Renal cortical epithelial cell (primary cell): ENCODE measurements around the gene SCAMP4. TPM values are rescaled to one million over a fixed set of nuclear protein-coding genes. Genes with fewer than 3 reads are reported as not detected.

Experiments
- DNase-seq: peaks from one replicate; pipeline ENCODE4 v3.0.0-alpha.2; 2011; ENCODE audit warnings: low read depth
- total RNA-seq: library from RNA; depleted of rRNA; stranded (reverse); fragments of >200 nt; gene quantifications from 2 replicates; pipeline ENCODE4 v1.2.3, GENCODE V29; 2014

Gene SCAMP4
- total RNA-seq, 1 donor from 2014 or later, result 135 TPM

DNA sequence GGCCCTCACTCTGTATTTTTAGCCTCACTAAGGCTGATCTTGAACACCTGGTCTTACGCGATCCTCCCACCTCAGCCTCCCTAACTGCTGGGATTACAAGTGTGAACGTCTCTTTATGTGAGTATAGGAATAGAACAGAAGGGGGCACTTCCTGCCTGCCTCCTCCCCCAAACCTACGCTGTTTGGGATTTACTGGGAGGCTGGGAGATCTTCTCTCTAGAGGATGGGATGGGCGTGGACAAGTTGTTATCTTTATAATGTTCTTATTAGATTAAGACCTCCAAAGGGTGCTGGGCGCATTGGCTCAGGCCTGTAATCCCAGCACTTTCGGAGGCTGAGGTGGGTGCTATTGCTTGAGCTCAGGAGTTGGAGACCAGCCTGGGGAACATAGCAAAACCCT, 32.9 kb downstream of the SCAMP4 start:
- no peak for DNase-seq

DNA sequence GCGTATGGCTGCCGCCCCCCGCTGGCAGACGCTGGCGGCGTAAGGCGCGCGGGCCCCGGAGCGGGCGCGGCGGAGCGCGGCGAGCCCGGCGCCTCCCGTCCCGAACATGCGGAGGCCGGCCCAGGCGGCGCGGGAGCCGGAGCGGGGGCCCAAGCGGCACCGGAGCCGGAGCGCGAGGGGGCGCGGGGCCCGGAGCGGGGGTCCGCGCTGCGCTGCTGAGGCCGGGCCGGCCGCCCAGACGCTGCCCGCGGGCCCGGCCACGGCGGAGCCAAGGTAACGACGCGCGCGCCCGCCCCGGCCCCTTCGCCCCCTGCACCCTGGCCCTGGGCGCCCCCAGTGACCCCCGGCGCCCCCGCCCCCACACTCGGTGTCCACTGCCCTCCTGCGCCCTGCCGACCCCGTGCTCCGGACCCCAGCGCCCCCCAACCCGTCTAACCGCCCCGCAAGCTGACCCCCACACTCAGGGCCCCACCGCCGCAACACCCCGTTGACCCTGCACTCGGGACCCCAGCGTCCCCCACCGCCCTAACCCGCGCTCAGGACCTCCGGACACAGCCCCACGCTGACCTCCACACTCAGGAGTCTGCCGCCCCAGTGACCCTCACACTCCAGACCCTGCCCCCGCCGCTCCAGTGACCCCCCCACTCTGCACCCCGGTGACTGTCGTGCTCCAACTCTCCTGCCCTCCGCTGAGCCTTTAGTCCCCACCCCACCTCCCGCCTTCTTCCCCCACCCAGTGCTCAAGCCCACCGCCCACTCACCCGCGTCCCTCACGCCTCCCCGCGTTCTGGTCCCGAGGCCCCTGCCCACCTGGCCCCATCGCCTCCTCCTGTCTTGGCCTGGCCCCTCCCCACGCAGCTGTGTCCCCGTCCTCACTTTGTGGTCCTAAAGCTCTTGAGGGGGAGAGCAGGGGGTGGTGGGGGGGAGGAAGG, 36.2 kb downstream of the SCAMP4 start, which contains the start of gene CSNK1G2:
TSS of gene CSNK1G2 (plus strand) at position 27 of the 932 bp plus-strand sequence. CDS start 28,601 bp downstream, outside the sequence.
- no peak for DNase-seq

DNA sequence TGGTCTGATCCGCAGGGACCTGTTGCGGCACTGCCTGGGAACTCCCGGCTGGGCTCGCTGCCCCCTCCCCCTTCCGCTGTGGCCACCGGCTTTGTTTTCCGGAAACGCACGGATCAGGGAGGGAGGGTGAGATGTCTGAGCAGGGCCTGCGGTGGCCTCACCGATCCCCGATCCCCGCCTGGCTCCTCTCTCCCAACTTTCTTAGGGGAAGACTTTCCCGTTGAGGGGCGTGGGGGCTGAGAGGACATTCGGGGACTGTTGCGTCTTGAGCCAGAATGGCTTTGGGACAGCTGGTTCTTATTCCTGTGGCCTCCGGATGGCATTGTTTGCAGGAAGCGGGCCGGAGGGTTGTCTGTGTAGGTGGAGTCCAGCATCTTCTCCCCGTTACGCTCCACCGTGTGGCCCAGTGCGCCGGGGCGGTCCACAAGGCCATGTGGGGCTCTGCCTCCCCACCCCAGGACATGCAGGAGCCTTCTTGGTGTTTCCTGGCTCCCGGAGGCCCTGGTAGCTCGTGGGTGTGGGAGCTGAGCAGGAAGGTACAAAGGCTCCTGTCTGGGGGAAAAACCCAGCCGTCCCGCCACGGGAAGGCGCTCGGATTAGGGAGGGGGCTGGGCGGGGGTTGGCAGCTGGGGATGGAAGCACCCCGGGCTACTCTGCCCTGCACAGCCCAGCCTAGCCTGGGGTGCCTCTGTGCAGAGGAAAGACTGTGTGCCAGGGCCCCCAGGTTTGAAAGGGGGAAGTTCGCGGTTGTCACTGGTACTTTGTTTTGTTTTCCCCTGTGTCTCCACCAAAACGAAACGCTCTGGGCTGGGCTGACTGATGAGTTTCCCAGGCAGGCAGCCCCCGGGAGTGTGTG, 37.1 kb downstream of the SCAMP4 start:
- peak; percentile 47 for DNase-seq

DNA sequence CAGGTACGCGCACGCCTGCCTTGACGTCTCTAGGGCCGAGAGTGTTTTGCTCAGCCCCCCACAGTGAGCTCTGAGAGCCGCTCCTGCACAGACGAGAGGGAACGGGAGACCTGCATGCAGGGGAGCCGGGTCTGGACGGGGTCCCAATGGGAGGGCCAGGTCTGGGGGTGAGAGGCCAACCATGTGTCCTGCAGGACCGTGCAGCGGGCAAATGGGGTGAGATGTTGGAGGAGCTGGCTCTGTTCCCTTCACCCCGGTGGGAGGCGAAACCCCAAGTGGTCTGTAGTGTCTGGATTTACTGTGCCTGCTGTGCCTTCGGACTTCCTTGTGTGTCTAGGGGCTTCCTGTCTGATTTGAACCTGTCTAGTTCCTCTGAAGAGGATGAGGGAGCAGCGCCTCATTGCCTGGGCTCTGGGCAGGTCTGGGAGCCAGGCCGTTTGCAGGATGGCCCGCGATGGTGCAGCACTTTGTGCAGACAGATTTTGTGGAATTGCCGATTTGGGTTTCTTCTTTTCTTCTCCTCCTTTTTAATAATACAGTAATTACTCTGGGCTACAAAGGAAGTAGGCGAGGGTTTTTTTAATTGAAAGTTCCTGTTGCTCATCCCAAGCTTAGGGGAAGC, 37.8 kb downstream of the SCAMP4 start:
- DNase-seq, result no peak

DNA sequence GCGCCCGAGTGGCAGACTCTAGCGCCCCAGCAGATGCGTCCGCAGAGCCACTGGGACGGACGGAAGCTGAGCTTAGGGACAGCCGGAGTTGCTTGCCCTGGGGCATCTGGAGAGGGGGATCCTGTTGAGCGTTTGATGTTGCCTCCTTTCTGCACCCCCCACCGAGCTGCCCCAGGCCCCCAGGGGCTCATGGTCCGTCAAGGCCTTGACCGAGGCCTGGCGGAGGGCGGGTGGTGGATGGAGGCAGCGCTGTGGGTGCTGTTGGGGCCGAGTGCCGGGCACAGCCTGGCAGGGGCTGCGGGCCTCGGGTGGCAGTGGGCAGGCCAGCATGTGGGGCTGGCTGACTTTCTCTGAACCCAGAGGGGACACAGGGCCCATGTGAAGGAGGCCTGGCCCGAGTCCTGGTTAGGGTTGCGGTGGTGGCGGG, 38.5 kb downstream of the SCAMP4 start:
- no peak for DNase-seq

DNA sequence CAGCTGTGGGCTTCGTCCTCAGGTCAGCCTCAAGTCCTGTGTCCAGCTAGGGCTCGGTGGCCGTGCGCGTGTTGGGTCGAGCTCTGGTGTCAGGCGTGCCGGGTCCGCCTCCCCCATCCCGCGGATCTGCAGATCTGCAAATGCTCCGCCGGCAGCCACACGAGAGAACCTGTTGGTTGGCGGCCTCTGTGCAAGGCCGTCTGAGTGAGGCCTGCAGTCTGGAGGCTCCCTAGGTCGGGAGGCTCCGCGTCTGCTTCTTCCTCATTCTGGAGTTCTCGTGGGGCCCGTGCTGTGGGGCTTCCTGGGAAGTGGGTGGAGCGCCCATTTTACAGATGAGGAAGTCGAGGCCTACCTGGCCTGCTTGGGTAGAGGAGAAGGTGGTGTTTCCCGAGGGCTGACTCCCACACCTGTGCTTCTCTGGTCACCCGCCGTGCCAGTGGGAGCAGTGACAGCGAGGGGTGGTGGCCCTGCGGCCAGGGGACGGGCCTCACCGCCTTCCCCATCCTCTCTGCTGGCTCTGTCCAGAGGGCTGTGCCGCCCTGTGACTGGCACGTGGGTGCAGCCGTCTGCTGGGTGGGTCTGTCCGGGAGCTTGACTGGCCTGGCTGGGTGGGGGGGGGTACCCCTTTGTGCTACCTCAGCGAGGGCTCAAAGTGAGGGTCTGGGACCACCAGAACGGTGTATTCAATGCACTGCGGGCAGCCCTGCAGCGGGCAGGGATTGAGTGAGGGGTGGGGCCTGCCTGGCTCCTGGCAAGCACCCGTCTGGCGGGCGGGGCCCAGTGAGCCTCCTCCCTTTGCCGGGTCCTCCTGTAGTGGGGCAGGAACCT, 39.1 kb downstream of the SCAMP4 start:
- no peak for DNase-seq

DNA sequence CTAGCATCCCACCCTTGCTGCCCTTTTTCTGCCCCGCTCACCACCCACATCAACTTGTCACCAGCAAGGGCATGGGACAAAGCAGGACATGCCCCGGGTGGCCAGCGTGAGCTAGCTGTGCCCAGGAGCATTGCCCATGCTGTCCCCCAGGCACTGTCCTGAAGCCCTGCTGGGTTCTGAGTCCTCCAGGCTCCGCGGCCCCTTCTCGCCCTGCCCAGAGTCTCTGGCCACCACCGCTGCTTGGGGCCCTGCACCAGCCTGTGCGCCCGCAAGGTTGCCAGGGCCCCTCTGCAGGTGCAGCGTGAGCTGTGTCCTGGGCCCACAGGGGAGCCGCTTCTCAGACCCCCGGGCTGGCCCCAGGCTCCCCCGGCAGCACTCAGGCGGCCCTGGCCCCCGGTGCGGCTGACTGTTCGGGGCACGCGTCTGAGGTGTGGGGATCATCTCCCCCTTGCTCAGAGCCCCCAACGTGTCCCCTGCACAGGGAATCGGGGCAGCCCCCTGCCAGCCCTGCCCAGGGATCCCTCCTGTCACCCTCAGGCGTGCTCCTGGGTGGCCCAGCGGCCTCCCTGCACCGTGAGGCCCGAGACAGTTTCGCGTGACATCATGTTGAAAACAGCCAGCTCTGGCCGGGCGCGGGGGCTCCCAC, 39.8 kb downstream of the SCAMP4 start:
- DNase-seq, result no peak

DNA sequence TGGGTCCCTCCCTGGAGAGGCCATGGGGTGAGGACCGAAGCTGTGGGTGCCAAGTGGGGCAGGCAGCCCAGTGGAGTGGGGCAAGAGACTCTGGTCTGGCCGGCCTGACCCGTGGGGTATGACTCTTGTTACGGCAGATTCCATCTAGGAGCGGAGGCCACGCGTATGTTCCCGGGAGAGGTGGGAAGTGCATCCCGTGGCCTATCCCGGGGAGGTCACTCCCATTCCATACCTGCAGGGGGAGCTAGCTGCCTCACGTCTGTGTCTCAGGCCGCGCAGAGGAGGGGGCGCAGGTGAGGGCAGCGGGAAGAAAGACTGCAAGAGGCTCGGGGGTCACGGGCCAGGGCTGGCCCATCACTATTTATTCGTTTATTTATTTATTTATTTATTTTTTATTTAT, 40.7 kb downstream of the SCAMP4 start:
- no peak for DNase-seq

DNA sequence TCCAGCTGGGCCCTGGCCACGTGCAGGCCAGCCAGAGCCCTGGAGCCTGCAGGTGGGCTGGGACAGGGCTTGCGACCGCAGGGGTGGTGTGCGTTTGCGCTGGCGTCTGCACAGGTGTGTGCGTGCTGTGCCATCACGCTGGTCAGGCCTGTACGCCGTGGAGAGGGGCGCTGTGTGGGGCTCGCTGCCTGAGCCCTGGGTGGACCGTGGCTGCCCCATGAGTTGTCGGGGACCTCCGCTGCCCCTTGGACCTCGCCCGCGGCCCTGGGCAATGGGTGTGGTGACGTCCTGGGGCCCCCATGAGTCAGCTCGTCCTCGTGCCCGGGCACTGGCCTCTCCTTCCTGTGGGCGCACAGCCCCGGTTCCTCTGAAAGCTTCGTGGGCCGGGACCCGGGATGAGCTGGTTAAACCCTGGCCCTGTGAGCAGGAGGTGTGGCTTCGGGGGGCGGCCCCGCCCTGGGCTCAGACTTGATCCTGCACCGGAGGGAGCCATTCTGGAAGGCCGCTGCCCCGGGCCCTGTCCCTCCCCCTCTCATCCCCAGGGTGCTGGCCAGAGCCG, 42.5 kb downstream of the SCAMP4 start:
- DNase-seq, result no peak

DNA sequence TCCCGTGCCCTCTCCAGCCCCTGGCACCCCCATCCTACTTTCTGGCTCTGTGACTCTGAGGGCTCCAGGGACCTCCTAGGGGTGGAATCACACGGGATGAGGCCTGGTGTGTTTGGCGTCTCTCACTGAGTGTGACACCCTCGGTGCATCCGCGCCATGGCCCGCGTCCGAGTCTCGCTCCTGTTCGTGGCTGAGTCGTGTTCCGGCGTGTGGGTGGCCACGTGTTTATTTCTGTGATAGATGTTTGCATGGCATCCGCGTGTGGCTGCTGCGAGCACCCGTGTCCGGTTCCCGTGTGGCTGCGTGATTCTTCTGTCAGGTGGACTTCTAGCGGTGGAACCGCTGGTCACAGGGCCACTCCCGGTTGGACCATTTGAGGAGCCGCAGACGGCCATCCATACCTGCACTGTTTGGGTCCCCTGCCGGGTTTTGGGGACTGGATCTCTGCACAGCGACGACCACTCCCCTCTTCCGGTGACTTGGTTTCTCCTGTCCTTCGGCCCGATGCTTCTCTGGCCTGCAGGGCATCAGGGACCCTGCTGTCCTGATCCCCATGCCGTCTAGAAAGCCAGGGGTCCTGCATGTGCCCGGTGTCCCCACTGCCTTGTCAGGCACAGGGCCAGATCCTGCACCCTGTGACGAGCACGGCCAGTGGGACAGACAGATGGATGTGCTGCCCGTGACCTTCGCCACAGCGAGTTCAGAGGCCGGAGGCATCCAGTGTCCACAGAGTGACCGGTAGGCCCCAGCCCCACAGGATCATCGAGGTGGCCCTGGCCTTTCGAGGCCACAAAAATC, 44.3 kb downstream of the SCAMP4 start:
- DNase-seq, result no peak

DNA sequence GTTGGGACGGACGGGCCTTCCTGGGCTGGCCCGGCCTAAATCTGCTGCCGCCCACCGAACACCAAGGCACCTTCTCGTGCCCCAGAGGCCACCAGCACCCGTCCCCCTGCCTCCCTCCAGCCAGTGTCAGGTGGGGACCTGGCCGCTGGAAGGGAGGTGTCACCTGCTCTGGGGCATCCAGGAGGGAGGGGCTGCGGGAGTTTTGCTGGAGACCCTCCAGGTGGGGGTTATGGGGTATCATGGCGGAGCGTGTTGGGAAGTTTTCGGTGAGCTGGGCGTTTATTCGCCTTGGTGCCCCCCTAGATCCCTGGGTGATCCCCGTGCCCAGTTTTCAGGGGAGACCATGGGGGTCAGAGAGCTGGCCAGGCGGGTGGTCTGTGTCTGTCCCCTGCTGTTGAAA, 45.4 kb downstream of the SCAMP4 start:
- DNase-seq, result no peak

DNA sequence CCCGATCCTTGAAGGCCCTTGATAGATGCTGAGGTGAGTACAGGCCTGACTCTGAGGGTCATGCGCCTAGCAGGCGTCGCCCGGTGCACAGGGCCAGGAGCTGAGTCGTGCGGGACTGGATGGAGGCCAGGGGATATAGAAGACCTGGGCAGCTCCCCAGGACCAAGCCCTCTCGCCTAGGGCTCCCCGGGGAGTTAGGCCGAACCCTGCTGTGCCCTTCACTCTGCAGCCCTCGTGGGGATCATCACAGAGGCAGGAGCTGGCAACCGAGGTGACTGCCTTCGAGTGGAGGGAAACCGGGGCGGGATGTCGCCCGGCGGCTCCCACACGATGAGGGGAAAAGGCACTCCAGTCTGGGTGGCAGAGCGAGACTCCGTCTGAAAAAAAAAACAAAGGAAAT, 47.4 kb downstream of the SCAMP4 start:
- DNase-seq, result no peak

DNA sequence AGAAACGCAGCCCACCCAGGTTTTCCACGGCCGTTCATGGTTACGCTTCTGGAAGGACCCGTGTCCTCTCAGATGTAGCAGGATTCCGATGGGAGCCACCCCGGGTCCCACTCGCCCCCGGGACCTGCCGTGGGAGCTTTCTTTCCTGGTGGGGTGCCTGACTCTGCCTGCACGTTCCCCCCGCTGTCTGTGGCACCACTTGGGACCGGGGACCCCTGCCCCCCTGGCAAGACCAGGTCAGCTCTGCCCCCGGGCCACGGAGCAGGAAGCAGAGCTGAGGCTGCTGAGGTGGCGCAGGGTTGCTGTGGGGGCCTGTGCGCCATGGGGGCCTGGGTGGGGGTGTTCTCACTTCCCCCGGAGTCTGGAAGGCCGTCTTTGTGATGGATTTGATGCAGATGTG, 47.8 kb downstream of the SCAMP4 start:
- DNase-seq, result no peak

DNA sequence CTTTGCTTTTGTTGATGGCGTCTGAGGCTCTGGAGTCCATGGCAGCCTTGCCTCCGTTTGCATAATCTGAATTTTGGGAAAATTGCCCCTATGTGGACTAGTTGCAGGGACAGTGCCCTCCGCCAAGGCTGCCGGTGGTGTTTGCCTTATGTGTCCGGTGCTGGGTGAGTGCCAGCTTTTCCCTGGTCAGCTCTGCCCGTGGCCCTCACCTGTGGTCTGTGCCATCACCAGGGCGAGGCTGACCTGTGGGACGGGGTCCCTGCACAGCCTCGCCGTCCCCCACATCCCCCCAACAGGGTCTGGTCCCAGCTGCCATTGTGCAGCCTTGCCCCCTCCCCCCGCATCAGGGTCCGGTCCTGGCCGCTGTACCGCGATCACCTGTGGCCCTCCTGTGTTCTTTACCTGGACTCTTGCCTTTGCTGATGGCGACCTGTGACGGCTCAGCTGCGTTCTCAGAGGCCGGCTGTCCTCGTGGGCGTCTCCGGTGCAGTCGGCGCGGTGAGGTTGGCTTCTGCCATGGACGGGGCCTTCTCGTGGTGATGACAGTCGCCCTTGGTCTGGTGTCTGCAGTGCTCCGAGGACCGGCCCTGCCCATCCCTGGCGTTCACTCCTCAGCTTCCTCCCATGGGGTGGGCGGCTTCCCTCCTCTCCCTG, 48.4 kb downstream of the SCAMP4 start:
- no peak for DNase-seq

DNA sequence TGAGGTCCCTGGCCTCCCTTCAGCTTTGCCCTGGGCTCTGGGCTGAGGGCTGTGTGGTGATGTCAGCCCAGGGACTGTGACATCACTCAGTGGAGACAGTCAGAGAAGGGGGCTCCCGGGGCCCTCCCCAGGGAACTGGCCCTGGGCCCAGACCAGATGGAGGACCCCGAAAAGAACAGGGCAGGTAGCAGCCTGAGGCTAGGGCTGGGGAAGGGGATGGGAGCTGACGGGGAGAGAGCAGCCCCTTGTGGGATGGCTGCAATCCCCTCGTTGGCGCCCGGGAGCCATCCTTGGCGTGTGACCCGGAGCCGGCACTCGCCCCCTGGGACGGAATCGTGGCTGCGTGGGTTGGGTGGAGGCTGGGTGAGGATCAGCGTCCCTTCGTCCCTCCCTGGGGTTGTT, 49.3 kb downstream of the SCAMP4 start:
- no peak for DNase-seq

DNA sequence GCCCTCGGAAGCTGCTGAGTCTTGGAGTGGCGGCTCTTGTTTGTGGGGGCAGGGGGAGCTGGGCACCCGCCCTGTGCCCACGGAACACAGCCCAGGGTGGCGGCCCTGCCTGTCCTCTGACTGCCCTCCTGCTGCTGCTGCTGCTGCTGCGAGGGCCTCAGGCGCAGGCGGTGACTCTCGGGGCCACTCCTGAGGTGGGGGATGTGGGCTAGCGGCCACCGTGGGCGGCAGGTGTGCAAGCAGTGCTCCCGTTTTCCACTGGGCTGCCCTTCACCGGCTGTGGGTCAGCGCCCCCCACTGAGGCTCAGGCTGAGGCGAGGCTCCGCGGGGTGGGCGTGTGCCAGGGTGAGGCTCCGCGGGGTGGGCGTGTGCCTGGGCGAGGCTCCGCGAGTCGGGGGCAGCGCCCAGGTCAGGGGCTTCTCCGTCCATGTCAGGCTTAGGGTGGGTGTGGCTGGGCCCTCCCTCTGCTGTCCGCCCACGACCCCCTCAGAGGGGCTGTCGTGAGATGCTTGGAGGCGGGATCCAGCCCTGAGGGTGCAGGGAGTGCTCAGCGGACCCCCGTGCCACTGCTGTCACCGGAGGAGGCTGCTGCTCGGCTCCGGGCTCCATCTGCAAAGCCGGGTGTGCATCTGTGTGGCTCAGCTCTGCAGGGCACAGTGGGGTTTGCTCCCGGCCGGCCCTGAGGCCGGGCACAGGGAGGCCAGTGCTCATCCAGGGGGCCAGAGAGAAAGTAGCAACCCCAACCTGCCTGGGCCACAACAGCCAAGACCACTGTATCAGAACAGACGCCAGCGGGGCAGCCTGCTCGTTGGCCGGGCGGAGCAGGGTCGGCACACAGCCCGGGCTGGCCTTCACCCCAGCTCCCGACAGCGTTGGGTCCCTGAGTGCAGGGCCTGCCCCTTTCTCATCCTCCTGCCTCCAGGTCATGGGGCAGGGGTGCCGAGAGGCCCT, 50.2 kb downstream of the SCAMP4 start:
- no peak for DNase-seq

DNA sequence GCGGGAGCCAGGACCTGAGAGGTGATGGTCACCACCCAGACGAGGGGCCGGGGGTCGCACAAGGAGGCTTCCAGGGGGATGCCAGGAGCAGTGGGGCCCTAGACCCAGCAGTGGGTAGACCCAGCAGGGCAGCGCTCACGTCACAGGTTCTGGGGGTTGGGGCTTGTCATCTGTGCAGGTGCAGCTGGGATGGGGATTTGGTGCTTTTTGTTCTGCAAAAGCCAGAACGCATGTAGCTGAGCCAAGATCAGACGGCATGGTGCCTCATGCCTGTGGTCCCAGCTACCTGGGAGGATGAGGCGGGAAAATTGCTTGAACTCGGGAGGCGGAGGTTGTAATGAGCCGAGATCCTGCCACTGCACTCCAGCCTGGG, 50.9 kb downstream of the SCAMP4 start:
- no peak for DNase-seq
